B cell (primary cell): Measurements from ENCODE around the gene ZDHHC24. TPM values are rescaled to one million over a fixed set of nuclear protein-coding genes. Genes with fewer than 3 reads are reported as not detected.

Source experiments
- ATAC-seq: fragments of 200-7000 bp; cut with Tn5 transposase; one replicate; pipeline ENCODE4 v1.10.0; 2021; ENCODE audit warnings: low read depth, mild to moderate bottlenecking, moderate number of reproducible peaks, moderate library complexity
- CTCF ChIA-PET: fragments of 350-600 bp; sonication (Branson Sonifier 250); formaldehyde crosslinking; loops from one replicate; lab custom pipeline; 2021; ENCODE audit warnings: antibody characterized with exemption, inconsistent platforms; lab: Charles Lee
- POLR2A ChIA-PET: fragments of 350-600 bp; sonication (Branson Sonifier 250); formaldehyde crosslinking; loops from one replicate; lab custom pipeline; 2021; ENCODE audit warnings: antibody characterized with exemption; lab: Charles Lee
- DNase-seq: peaks from one replicate; pipeline ENCODE4 v3.0.0; 2013
- H2AFZ ChIP-seq: 2 replicates; pipeline ENCODE4 v1.6.1; 2012; ENCODE audit warnings: mild to moderate bottlenecking, low read depth, low read length; ENCODE audit not compliant: insufficient read depth, poor library complexity, severe bottlenecking
- H3K27ac ChIP-seq, 2 donors: 1 replicate in 1 of 2; 2 replicates in 1 of 2; pipeline ENCODE4 v1.5.1; 2012 to 2013; ENCODE audit warnings: low read length in 2 of 2, mild to moderate bottlenecking in 2 of 2, moderate library complexity in 1 of 2
- H3K27me3 ChIP-seq, 4 experiments: fragments of 200-600 bp in 1 of 4; sonication (generic) in 1 of 4; replicated peaks in 1 of 4; 1 replicate in 2 of 4; 2 replicates in 2 of 4; pipeline versions ENCODE4 v1.6.1 to v1.7.0; 2013 to 2016; ENCODE audit warnings: low read length in 3 of 4, mild to moderate bottlenecking in 2 of 4, mixed read lengths in 1 of 4, moderate library complexity in 1 of 4; ENCODE audit not compliant: insufficient read depth in 4 of 4, control insufficient read depth in 3 of 4; ENCODE audit errors: control extremely low read depth in 1 of 4
- H3K36me3 ChIP-seq, 2 experiments: replicated peaks in 1 of 2; 1 replicate in 1 of 2; 2 replicates in 1 of 2; pipeline versions ENCODE4 v1.6.1 to v1.7.1; 2013; ENCODE audit warnings: low read length in 1 of 2; ENCODE audit not compliant: insufficient read depth in 2 of 2, control insufficient read depth in 1 of 2; ENCODE audit errors: control extremely low read depth in 1 of 2, extremely low read depth in 1 of 2
- H3K4me1 ChIP-seq, 2 donors: fragments of 200-600 bp in 1 of 2; sonication (generic) in 1 of 2; 1 replicate in 1 of 2; 2 replicates in 1 of 2; pipeline versions ENCODE4 v1.5.1 to v1.6.1; 2013 to 2017; ENCODE audit warnings: low read length in 2 of 2; ENCODE audit not compliant: control insufficient read depth in 2 of 2, insufficient read depth in 2 of 2
- H3K4me2 ChIP-seq: replicated peaks from 2 replicates; pipeline ENCODE3; 2012; ENCODE audit warnings: mild to moderate bottlenecking, low read depth, low read length; ENCODE audit not compliant: poor library complexity, severe bottlenecking
- H3K4me3 ChIP-seq, 5 experiments: fragments of 200-600 bp in 1 of 5; sonication (generic) in 1 of 5; 1 replicate in 3 of 5; 2 replicates in 2 of 5; pipeline versions ENCODE4 v1.5.1 to v1.7.0; 2011 to 2016; ENCODE audit warnings: low read length in 4 of 5, mild to moderate bottlenecking in 4 of 5, low read depth in 2 of 5, control low read depth in 1 of 5, moderate library complexity in 1 of 5; ENCODE audit not compliant: insufficient read depth in 1 of 5; ENCODE audit errors: control extremely low read depth in 1 of 5, extremely low read depth in 1 of 5
- H3K79me2 ChIP-seq: fragments of 200-600 bp; sonication (generic); one replicate; pipeline ENCODE4 v1.6.0; 2016; ENCODE audit warnings: low read length; ENCODE audit not compliant: control insufficient read depth, insufficient read depth
- H3K9ac ChIP-seq: fragments of 200-600 bp; sonication (generic); 2 replicates; pipeline ENCODE4 v1.6.1; 2017; ENCODE audit warnings: mild to moderate bottlenecking, low read length, moderate library complexity
- H3K9me3 ChIP-seq, 3 donors: one replicate each; pipeline versions ENCODE4 v1.6.1 to v1.7.1; 2013; ENCODE audit warnings: low read length in 2 of 3; ENCODE audit not compliant: control insufficient read depth in 2 of 3, insufficient read depth in 1 of 3; ENCODE audit errors: control extremely low read depth in 1 of 3
- H4K20me1 ChIP-seq: 2 replicates; pipeline ENCODE4 v1.6.0; 2012; ENCODE audit warnings: mild to moderate bottlenecking, low read length; ENCODE audit not compliant: insufficient read depth, control insufficient read depth, poor library complexity, severe bottlenecking
- H3K27ac Mint-ChIP-seq: one replicate; pipeline ENCODE4 v1.8.0; 2021; ENCODE audit warnings: mixed read lengths
- H3K27me3 Mint-ChIP-seq: one replicate; pipeline ENCODE4 v1.8.0; 2021; ENCODE audit warnings: mixed read lengths
- H3K4me1 Mint-ChIP-seq: one replicate; pipeline ENCODE4 v1.8.0; 2021; ENCODE audit warnings: mixed read lengths
- H3K4me3 Mint-ChIP-seq: one replicate; pipeline ENCODE4 v1.8.0; 2021; ENCODE audit warnings: mixed read lengths
- H3K9me3 Mint-ChIP-seq: one replicate; pipeline ENCODE4 v1.8.0; 2022; ENCODE audit warnings: mixed read lengths; ENCODE audit not compliant: insufficient read depth
- EZH2 ChIP-seq: IDR thresholded peaks from 2 replicates; pipeline ENCODE4 v1.6.1; 2012; ENCODE audit warnings: borderline replicate concordance, low read depth, mild to moderate bottlenecking, moderate library complexity, low read length; ENCODE audit not compliant: insufficient read depth, poor library complexity, severe bottlenecking
- WGBS: methylation state at CpG from one replicate; pipeline ENCODE4 v1.1.5; 2013; ENCODE audit warnings: missing lambda C conversion rate; ENCODE audit not compliant: insufficient coverage; 5-methylcytosine and 5-hydroxymethylcytosine counted together
- intact Hi-C: fragments of 100-400 bp; cut with micrococcal nuclease; formaldehyde crosslinking; loops from one replicate; pipeline ENCODE4 v1.10.0; 2022
- polyA plus RNA-seq: library from polyadenylated mRNA; depleted of rRNA; stranded (reverse); fragments of >200 nt; gene quantifications from 2 replicates; pipeline ENCODE4 v1.2.3, GENCODE V29; 2012
- total RNA-seq, 2 donors: library from RNA; stranded (reverse); fragments of 120-200 nt in 1 of 2; gene quantifications; 1 replicate in 1 of 2; 2 replicates in 1 of 2; pipeline versions ENCODE4 v1.2.3 to v1.2.4, GENCODE V29; 2013 to 2022
- TF ChIP-seq, protein P1 (sequence below): fragments of 200-600 bp; IDR thresholded peaks from one replicate; pipeline ENCODE4 v1.8.0; 2022; ENCODE audit warnings: antibody characterized with exemption, mild to moderate bottlenecking

ZDHHC24 gene
- total and polyA plus RNA-seq, 2 donors (not counting 1 experiment from before 2014, with no cell fraction given) = 29.7 to 32.6 TPM

DNA sequence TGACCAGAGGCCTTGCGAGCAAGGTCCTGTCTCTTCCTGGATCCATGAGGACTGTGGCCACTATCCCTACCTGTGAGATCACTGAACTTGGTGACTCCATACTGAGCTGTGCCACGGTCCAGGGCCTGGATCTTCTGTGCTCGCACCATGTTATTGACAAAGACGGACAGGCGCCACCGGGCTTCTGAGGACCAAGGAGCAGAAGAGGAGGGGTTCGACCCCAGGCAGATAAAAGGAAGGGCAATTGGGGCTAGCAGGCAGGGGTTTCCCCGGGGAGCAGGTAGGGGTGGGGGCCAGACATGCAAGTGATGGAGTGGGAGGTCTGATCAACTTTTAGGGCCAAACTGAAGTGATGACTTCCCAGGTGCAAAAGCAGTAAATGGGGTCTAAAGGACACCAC is 20.4 kb upstream of the ZDHHC24 start:
- Histone ChIP-seq H4K20me1 (no peaks in the 10 kb centered on the region), H3K4me2 (no peak overlapping the region), H3K9me3 (no peaks in the 10 kb centered on the region), H3K4me3 (no peak overlapping the region), H3K4me1 (peaks cover 9 to 11% of the 10 kb centered on the region in 2 donors), H3K27me3 (peaks cover 0 to 22% (median 3%) of the 10 kb centered on the region in 4 experiments), H3K9ac (no peak overlapping the region), H3K27ac (no peak overlapping the region), H3K79me2 (no peaks in the 10 kb centered on the region), H3K36me3 (no peaks in the 10 kb centered on the region), H2AFZ (no peak overlapping the region)
- Mint-ChIP-seq H3K4me3 (peak overlapping the region; percentile 3), H3K4me1 (peaks cover 10% of the 10 kb centered on the region), H3K9me3 (no peaks in the 10 kb centered on the region), H3K27me3 (peaks cover 9% of the 10 kb centered on the region), H3K27ac (no peak overlapping the region)
- POLR2A ChIA-PET = no interaction called here
- TF ChIP-seq, protein P1, sequence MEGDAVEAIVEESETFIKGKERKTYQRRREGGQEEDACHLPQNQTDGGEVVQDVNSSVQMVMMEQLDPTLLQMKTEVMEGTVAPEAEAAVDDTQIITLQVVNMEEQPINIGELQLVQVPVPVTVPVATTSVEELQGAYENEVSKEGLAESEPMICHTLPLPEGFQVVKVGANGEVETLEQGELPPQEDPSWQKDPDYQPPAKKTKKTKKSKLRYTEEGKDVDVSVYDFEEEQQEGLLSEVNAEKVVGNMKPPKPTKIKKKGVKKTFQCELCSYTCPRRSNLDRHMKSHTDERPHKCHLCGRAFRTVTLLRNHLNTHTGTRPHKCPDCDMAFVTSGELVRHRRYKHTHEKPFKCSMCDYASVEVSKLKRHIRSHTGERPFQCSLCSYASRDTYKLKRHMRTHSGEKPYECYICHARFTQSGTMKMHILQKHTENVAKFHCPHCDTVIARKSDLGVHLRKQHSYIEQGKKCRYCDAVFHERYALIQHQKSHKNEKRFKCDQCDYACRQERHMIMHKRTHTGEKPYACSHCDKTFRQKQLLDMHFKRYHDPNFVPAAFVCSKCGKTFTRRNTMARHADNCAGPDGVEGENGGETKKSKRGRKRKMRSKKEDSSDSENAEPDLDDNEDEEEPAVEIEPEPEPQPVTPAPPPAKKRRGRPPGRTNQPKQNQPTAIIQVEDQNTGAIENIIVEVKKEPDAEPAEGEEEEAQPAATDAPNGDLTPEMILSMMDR = no peak
- TF ChIP-seq EZH2 = no peak
- CTCF ChIA-PET = interaction anchor here (0.5 kb wide), 1 partner anchor 1536 kb away, joined by 4 read pairs; no protein-coding TSS in a partner anchor
- no peak for ATAC-seq
- WGBS = 93% methylated on average over 8 of the region's 8 CpGs
- intact Hi-C loops = no loop called here
- DNase-seq = no peak

- H3K9me3 Mint-ChIP-seq = no peaks in the 10 kb centered on the region
- intact Hi-C loops = no loop called here
- no peak overlapping the region for H3K4me3 ChIP-seq
- peaks cover 10% of the 10 kb centered on the region for H3K4me1 Mint-ChIP-seq
- H3K79me2 ChIP-seq = no peaks in the 10 kb centered on the region
- no peak overlapping the region for H2AFZ ChIP-seq
- WGBS = no CpG with 5 or more reads among the region's 5 CpGs
- H3K9me3 ChIP-seq = no peaks in the 10 kb centered on the region
- H3K27ac Mint-ChIP-seq = no peak overlapping the region
- no peaks in the 10 kb centered on the region for H4K20me1 ChIP-seq
- no peaks in the 10 kb centered on the region for H3K36me3 ChIP-seq
- no peak overlapping the region for H3K27ac ChIP-seq
- no peak overlapping the region for H3K4me2 ChIP-seq
- peaks cover 8% of the 10 kb centered on the region for H3K27me3 Mint-ChIP-seq
- ChIA-PET POLR2A (no interaction called here), CTCF (no interaction called here)
- H3K27me3 ChIP-seq = peaks cover 0 to 22% (median 3%) of the 10 kb centered on the region in 4 experiments
- ATAC-seq (no peak), DNase-seq (no peak)
- no peak overlapping the region for H3K9ac ChIP-seq
- H3K4me3 Mint-ChIP-seq = no peak overlapping the region
- no peak for TF ChIP-seq EZH2
- TF ChIP-seq, protein P1 = no peak
- H3K4me1 ChIP-seq = peaks cover 9 to 11% of the 10 kb centered on the region in 2 donors
These were observed 19.1 kb upstream of the ZDHHC24 start for GRCh38 chr11:66564984-66565383.
